IMR-90 (cell line): Measurements from ENCODE around the gene RAD51B. TPM values are rescaled to one million over a fixed set of nuclear protein-coding genes. Genes with fewer than 3 reads are reported as not detected.

ENCODE experiments used
- ATAC-seq: fragments of 200-7000 bp; cut with Tn5 transposase; 2 replicates; pipeline ENCODE4 v1.9.1; 2020; ENCODE audit warnings: low read depth, mild to moderate bottlenecking, moderate library complexity
- BruUV-seq: library from RNA; stranded (reverse); fragments of 400-500 nt; replicated peaks from 2 replicates; lab custom pipeline; 2021; lab: Mats Ljungman, UMichigan
- CTCF ChIA-PET: fragments of 300-600 bp; formaldehyde crosslinking; extraction: SDS; loops from one replicate; lab custom pipeline; 2021; ENCODE audit warnings: antibody characterized with exemption; lab: Yijun Ruan, JAX
- POLR2A ChIA-PET: fragments of 300-600 bp; sonication (Branson Sonifier 250); formaldehyde crosslinking; loops from one replicate; lab custom pipeline; 2022; ENCODE audit warnings: antibody characterized with exemption; ENCODE audit not compliant: unreplicated experiment; lab: Charles Lee
- DNase-seq: peaks from one replicate; pipeline ENCODE4 v3.0.0; 2013
- H2AFZ ChIP-seq: replicated peaks from 2 replicates; pipeline ENCODE3; 2013; ENCODE audit warnings: low read length, mild to moderate bottlenecking; ENCODE audit not compliant: poor library complexity
- H2AK5ac ChIP-seq: 2 replicates; pipeline ENCODE4 v1.6.1; 2013; ENCODE audit warnings: low read depth, low read length, inconsistent platforms
- H2AK9ac ChIP-seq: replicated peaks from 2 replicates; pipeline ENCODE3; 2013; ENCODE audit warnings: mild to moderate bottlenecking, low read depth, low read length, moderate library complexity; ENCODE audit not compliant: poor library complexity
- H2BK120ac ChIP-seq: 2 replicates; pipeline ENCODE4 v1.6.1; 2013; ENCODE audit warnings: low read depth, low read length, inconsistent platforms
- H2BK15ac ChIP-seq: 3 replicates; pipeline ENCODE4 v1.6.1; 2013; ENCODE audit warnings: low read depth, low read length, inconsistent platforms
- H2BK20ac ChIP-seq: 2 replicates; pipeline ENCODE4 v1.6.1; 2013; ENCODE audit warnings: low read depth, mild to moderate bottlenecking, inconsistent platforms, low read length, moderate library complexity
- H2BK5ac ChIP-seq: 2 replicates; pipeline ENCODE4 v1.6.1; 2013; ENCODE audit warnings: mild to moderate bottlenecking, low read depth, low read length, inconsistent platforms; ENCODE audit not compliant: poor library complexity, severe bottlenecking
- H3K14ac ChIP-seq: replicated peaks from 2 replicates; pipeline ENCODE4 v1.6.1; 2013; ENCODE audit warnings: low read depth, low read length, inconsistent platforms
- H3K18ac ChIP-seq: 2 replicates; pipeline ENCODE4 v1.6.1; 2013; ENCODE audit warnings: low read depth, low read length, control low read depth
- H3K23ac ChIP-seq: 2 replicates; pipeline ENCODE4 v1.6.1; 2013; ENCODE audit warnings: low read depth, low read length, inconsistent platforms
- H3K27ac ChIP-seq: 2 replicates; pipeline ENCODE4 v1.5.1; 2013; ENCODE audit warnings: mild to moderate bottlenecking, control low read depth, low read length; ENCODE audit not compliant: insufficient read depth
- H3K27me3 ChIP-seq: 2 replicates; pipeline ENCODE4 v1.6.1; 2013; ENCODE audit warnings: low read length; ENCODE audit not compliant: control insufficient read depth, insufficient read depth
- H3K36me3 ChIP-seq: 2 replicates; pipeline ENCODE4 v1.6.1; 2013; ENCODE audit warnings: low read length, mixed read lengths; ENCODE audit not compliant: control insufficient read depth, insufficient read depth
- H3K4ac ChIP-seq: 2 replicates; pipeline ENCODE4 v1.6.1; 2013; ENCODE audit warnings: low read depth, low read length, inconsistent platforms
- H3K4me1 ChIP-seq: 2 replicates; pipeline ENCODE4 v1.6.1; 2013; ENCODE audit warnings: low read length, mixed read lengths; ENCODE audit not compliant: control insufficient read depth, insufficient read depth
- H3K4me2 ChIP-seq: 2 replicates; pipeline ENCODE4 v1.6.1; 2013; ENCODE audit warnings: low read depth, mild to moderate bottlenecking, control low read depth, low read length, moderate library complexity
- H3K4me3 ChIP-seq: 2 replicates; pipeline ENCODE4 v1.5.1; 2013; ENCODE audit warnings: low read depth, mild to moderate bottlenecking, control low read depth, low read length, moderate library complexity; ENCODE audit not compliant: insufficient read depth
- H3K56ac ChIP-seq: 2 replicates; pipeline ENCODE4 v1.6.1; 2013; ENCODE audit warnings: low read length, inconsistent platforms; ENCODE audit not compliant: insufficient read depth; ENCODE audit errors: extremely low read depth
- H3K79me1 ChIP-seq, 2 experiments: 2 replicates each; pipeline ENCODE4 v1.6.1; 2013; ENCODE audit warnings: low read length in 2 of 2, inconsistent platforms in 1 of 2, low read depth in 1 of 2
- H3K9ac ChIP-seq: 2 replicates; pipeline ENCODE4 v1.6.1; 2013; ENCODE audit warnings: low read depth, low read length, control low read depth
- H3K9me1 ChIP-seq: 2 replicates; pipeline ENCODE4 v1.6.1; 2013; ENCODE audit warnings: low read length, inconsistent platforms; ENCODE audit not compliant: insufficient read depth
- H3K9me3 ChIP-seq: 2 replicates; pipeline ENCODE4 v1.6.1; 2013; ENCODE audit warnings: low read length; ENCODE audit not compliant: control insufficient read depth, insufficient read depth
- H4K20me1 ChIP-seq: 2 replicates; pipeline ENCODE4 v1.6.1; 2013; ENCODE audit warnings: low read length, inconsistent platforms; ENCODE audit not compliant: insufficient read depth
- H4K5ac ChIP-seq: 2 replicates; pipeline ENCODE4 v1.6.1; 2013; ENCODE audit warnings: mild to moderate bottlenecking, low read depth, low read length, control low read depth
- H4K8ac ChIP-seq, 2 experiments: 2 replicates each; pipeline ENCODE4 v1.6.1; 2013; ENCODE audit warnings: low read depth in 2 of 2, low read length in 2 of 2, control low read depth in 1 of 2, inconsistent platforms in 1 of 2
- H4K91ac ChIP-seq: 2 replicates; pipeline ENCODE4 v1.6.1; 2013; ENCODE audit warnings: low read depth, low read length, inconsistent platforms; ENCODE audit not compliant: insufficient read depth
- BHLHE40 ChIP-seq: fragments of 150-350 bp; IDR thresholded peaks from 2 replicates; pipeline ENCODE4 v1.6.1; 2016; ENCODE audit warnings: mild to moderate bottlenecking, low read depth, low read length
- ELK1 ChIP-seq: fragments of 150-350 bp; IDR thresholded peaks from 2 replicates; pipeline ENCODE4 v1.6.1; 2016; ENCODE audit warnings: low read depth, mild to moderate bottlenecking, low read length, moderate library complexity, borderline replicate concordance
- MAZ ChIP-seq: IDR thresholded peaks from 2 replicates; pipeline ENCODE4 v1.6.1; 2012; ENCODE audit warnings: low read depth, mild to moderate bottlenecking, low read length, improper control_type of control experiment, moderate library complexity, borderline replicate concordance
- NFE2L2 ChIP-seq: fragments of 150-350 bp; IDR thresholded peaks from 2 replicates; pipeline ENCODE4 v1.6.1; 2016; ENCODE audit warnings: low read depth, mild to moderate bottlenecking, low read length
- RCOR1 ChIP-seq: IDR thresholded peaks from 2 replicates; pipeline ENCODE4 v1.6.1; 2012; ENCODE audit warnings: mild to moderate bottlenecking, low read length, improper control_type of control experiment; ENCODE audit not compliant: insufficient replicate concordance
- WGBS, 2 experiments: methylation state at CpG; one replicate each; pipeline versions ENCODE4 v1.1.5 to v1.1.7; 2013; ENCODE audit warnings: missing lambda C conversion rate in 2 of 2; ENCODE audit not compliant: insufficient read length in 1 of 2; ENCODE audit errors: extremely low coverage in 2 of 2; 5-methylcytosine and 5-hydroxymethylcytosine counted together
- dilution Hi-C: fragments of 300-500 bp; cut with HindIII; formaldehyde crosslinking; loops from one replicate; pipeline ENCODE4 v1.14.3; 2018; ENCODE audit warnings: low sequenced_read_pairs; ENCODE audit not compliant: unreplicated experiment
- in situ Hi-C: fragments of 300-500 bp; cut with MboI; formaldehyde crosslinking; loops from 3 replicates; pipeline ENCODE4 v1.14.3; 2019; ENCODE audit warnings: low sequenced_read_pairs, inconsistent platforms, mixed read lengths
- intact Hi-C: fragments of 100-400 bp; cut with micrococcal nuclease; formaldehyde crosslinking; loops from 2 replicates; pipeline ENCODE4 v1.10.0; 2022
- polyA plus RNA-seq, 3 experiments: library from polyadenylated mRNA; depleted of rRNA; stranded (reverse); fragments of >200 nt; gene quantifications; 2 replicates each; pipeline ENCODE4 v1.2.3, GENCODE V29; 2012; ENCODE audit warnings: low replicate concordance in 1 of 3
- total RNA-seq: library from RNA; depleted of rRNA; stranded (reverse); fragments of >200 nt; gene quantifications from 2 replicates; pipeline ENCODE4 v1.2.3, GENCODE V29; 2012

RAD51B gene
- total and polyA plus RNA-seq, 2 of the 4 experiments (the other 2 are of a cell fraction), result 5.1 to 18.8 TPM

DNA sequence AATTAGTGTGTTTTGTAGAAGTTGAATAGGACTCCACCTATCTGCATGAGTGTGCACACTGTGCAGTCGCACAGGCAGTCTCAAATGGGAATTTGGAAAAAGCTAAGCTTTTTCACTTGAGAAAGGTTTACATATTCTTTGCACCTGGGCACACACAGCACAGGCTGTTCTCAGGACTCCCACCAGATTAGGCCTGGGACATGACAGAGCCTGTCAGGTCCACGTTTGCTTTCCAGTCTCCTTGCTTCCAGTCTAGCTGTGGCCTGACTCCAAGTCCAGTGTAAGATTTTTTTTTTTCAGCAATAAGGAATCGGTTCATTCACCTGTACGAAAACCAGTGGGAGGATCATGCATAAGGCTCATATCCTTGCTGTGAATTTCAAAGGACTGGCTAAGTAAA, 792.0 kb downstream of the RAD51B start:
- H2BK20ac ChIP-seq, result no peak overlapping the region
- H3K9me1 ChIP-seq, result peaks cover 13% of the 10 kb centered on the region
- H3K4me3 ChIP-seq, result no peak overlapping the region
- DNase-seq (no peak), ATAC-seq (no peak)
- peak overlapping the region in 1 of 2 experiments; percentile 12; a peak in 1 of 4 replicates for H4K8ac ChIP-seq
- H2BK120ac ChIP-seq, result peak overlapping the region; percentile 52; the same call in 1 of the 2 replicates
- no peaks in the 10 kb centered on the region for H4K20me1 ChIP-seq
- no peaks in the 10 kb centered on the region for H3K36me3 ChIP-seq
- no peak overlapping the region for H3K27ac ChIP-seq
- WGBS, 2 experiments, result 80% methylated on average over 2 of the region's 4 CpGs; no CpG with 5 or more reads in 1 of the 2 experiments
- H3K9me3 ChIP-seq, result peaks cover 4% of the 10 kb centered on the region
- no peak overlapping the region for H2AFZ ChIP-seq
- no TSS peak for BruUV-seq
- no peak overlapping the region for H3K4me2 ChIP-seq
- no peak overlapping the region for H3K56ac ChIP-seq
- peaks cover 0 to 7% of the 10 kb centered on the region in 2 experiments; a peak in 1 of 4 replicates for H3K79me1 ChIP-seq
- intact Hi-C loops, result no loop called here
- peaks cover 19% of the 10 kb centered on the region for H3K4me1 ChIP-seq
- no peak overlapping the region for H4K5ac ChIP-seq
- H2AK9ac ChIP-seq, result no peak overlapping the region
- H3K9ac ChIP-seq, result no peak overlapping the region
- no peak overlapping the region for H2BK5ac ChIP-seq
- H4K91ac ChIP-seq, result 0 out of 2 replicates have a peak overlapping the region, but pooled peaks have one; percentile 7
- H3K27me3 ChIP-seq, result no peaks in the 10 kb centered on the region
- POLR2A ChIA-PET, result no interaction called here
- H3K14ac ChIP-seq, result no peak overlapping the region
- no peak overlapping the region for H3K18ac ChIP-seq
- no peak overlapping the region for H2AK5ac ChIP-seq
- dilution Hi-C loops, result no loop called here
- CTCF ChIA-PET, result interaction anchor here (0.7 kb wide), 1 partner anchor 8 kb away, joined by 3 read pairs; no protein-coding TSS in a partner anchor
- H3K4ac ChIP-seq, result peak overlapping the region; percentile 11; the same call in 1 of the 2 replicates
- in situ Hi-C loops, result no loop called here
- no peak overlapping the region for H2BK15ac ChIP-seq
- TF ChIP-seq BHLHE40 (no peak), MAZ (no peak), RCOR1 (no peak), ELK1 (no peak), NFE2L2 (no peak)
- H3K23ac ChIP-seq, result no peak overlapping the region
